Fibroblast of skin of abdomen (primary cell): ENCODE results near the gene COMMD2.

Experiments
- DNase-seq: peaks from one replicate; pipeline ENCODE4 v3.0.0-alpha.2; 2013

Gene COMMD2

GRCh38 chr3:149763565-149764195, 11.4 kb upstream of the COMMD2 start:
- no peak for DNase-seq

DNA sequence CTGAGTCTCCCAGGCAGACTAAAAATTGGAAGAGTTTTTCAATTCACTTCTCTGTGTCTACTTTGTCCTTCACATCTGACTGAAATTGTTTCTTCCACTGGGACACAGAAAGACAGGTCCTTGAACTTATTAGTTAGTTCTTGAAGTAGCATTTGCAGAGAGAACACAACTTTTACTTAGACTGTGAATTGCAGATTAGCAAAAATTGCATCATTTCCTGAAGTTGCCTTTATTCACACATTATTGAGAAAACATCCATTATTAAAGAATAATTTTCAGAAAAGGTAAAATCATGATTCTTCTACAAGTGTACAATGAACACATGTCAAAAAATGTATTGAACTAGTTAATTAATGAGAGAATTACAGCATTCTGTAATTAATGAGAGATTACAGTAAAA, 1.4 kb upstream of the COMMD2 start:
- DNase-seq = no peak

- DNase-seq = no peak
These were observed 473 bp upstream of the COMMD2 start for GRCh38 chr3:149752788-149753136.

GRCh38 chr3:149751551-149751950, 738 bp downstream of the COMMD2 start:
- no peak for DNase-seq

- no peak for DNase-seq
These were observed 7.7 kb downstream of the COMMD2 start for GRCh38 chr3:149744606-149745005.

DNA sequence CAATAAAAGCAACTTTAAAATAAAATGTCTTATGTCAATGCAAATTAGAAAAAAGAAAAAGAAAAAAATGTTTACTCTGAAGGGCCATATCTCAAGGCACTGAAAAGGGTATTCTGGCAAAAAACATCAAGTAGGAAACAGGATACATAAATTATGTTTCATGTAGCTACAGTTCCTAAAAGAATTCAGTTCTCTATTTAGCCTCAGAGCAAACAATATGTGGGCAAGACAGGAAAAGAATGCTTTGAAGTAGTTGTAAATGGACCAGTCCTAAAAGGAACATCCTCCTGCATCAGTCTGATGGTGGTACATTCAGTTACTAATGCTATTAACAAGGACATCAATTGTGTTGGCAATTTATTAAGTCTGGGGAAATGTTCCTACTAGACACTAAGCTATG, 8.1 kb downstream of the COMMD2 start:
- DNase-seq = no peak

GRCh38 chr3:149739396-149739795, 12.9 kb downstream of the COMMD2 start:
- no peak for DNase-seq

DNA sequence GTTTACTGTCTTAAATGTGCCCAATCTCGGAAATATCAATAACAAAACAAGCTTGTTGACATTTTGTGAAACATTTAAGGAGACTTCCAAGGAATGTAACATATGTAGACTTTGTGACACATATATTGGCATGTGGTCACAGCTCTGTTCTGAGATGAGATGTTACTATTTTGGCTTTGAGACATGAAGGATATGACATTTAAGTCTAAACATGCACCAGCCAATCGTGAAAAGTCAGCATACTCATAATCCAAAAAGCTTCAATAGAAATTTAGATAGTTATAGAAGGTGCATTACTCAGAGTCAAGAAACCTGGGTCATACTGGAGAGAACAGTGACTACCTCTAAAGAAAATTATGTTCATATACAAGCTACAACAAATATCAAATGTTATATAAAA, 13.4 kb downstream of the COMMD2 start:
- no peak for DNase-seq

DNA sequence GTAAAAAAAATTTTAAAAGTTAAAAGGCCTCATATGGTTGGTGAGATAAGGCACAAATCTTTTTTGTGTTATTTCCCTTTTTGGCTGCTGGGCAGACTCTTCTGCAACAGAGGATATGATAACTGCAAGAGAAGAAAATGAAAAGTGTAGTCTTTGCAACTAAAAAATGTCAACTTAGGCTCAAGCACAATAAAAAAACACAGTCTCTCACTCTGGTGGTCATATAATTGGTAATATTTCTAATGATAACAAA, 15.4 kb downstream of the COMMD2 start:
- DNase-seq = no peak

- peak; percentile 58 for DNase-seq
These were observed 15.9 kb downstream of the COMMD2 start for GRCh38 chr3:149736175-149736952.

- DNase-seq = no peak
These were observed 20.1 kb downstream of the COMMD2 start for GRCh38 chr3:149732234-149732633.

GRCh38 chr3:149727656-149728055, 24.6 kb downstream of the COMMD2 start:
- no peak for DNase-seq

GRCh38 chr3:149726716-149727407, 25.4 kb downstream of the COMMD2 start:
- peak; percentile 49 for DNase-seq

DNA sequence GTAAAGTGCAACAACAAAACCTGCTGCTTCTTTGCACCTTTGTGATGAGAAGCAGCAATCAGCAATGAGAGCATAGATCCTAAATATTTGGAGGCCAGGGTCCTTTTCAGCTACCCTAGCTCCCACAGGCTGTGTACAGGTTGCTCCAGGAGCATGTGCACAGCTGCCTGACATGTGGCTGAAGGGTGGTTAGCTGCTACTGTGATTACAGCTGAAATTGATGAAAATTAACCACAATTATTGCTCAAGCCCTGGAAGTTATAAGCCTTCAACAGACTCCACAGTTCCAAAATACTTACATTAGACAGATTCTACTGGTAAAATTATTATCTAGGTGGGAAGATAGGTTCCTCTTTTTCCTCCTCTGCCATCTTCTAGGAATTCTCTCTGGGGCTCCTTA, 28.5 kb downstream of the COMMD2 start:
- peak; percentile 40 for DNase-seq

DNA sequence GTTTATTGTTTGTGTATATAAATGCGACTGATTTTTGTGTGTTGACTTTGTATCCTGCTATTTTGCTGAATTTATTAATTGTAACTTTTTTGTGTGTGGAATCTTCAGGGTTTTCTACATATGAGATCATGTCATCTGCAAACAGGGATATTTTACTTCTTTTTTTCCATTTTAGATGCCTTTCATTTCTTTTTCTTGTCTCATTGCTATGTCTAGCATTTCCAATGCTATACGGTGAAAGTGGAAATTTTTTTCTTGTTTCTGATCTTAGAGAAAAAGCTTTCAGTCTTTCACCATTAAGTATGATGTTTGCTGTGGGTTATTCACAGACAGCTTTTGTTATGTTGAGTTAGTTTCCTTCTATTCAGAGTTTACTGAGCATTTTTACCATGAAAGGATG, 31.4 kb downstream of the COMMD2 start:
- no peak for DNase-seq

GRCh38 chr3:149717391-149718056, 34.8 kb downstream of the COMMD2 start:
- peak; percentile 77 for DNase-seq

DNA sequence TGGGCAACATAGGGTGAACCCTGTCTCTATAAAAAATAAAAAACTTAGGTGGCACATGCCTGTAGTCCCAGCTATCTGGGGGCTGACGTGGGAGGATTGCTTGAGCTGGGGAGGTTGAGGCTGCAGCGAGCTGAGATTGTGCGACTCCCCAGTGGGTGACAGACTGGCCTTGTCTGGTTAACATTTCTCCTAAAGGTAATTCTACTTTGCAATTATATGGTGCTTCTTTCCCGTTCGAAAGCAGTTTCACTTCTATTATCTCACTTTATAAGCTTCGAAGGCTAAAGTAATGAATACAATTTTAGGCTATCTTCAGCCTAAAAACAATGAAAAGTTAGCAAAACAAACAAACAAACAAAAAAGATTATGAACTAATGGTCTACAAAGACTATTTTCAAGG, 35.3 kb downstream of the COMMD2 start:
- no peak for DNase-seq

- no peak for DNase-seq
These were observed 37.0 kb downstream of the COMMD2 start for GRCh38 chr3:149715247-149715646.

GRCh38 chr3:149713730-149714654, 38.3 kb downstream of the COMMD2 start:
- no peak for DNase-seq

DNA sequence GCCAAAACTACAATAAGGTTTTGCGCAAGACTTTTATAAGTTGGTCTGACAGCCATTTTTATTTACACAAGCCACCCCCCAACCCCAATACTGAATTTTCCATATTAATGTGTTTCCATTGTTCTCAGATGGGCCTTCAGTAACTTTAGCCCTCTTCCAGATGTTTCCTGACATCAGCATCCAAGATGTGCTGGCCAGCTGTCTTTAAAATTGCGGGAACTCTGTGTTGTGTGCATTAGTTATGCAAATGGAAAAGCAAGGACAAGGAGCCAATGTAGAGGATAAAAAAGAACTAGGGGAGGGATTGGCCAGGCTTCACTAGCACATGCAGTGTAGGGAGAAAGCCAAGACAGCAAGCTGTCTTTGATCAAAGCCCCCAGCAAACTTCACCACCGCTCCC, 45.4 kb downstream of the COMMD2 start:
- peak; percentile 51 for DNase-seq

GRCh38 chr3:149705416-149705815, 46.9 kb downstream of the COMMD2 start:
- DNase-seq = peak; percentile 6

- DNase-seq = peak; percentile 77
These were observed 48.8 kb downstream of the COMMD2 start for GRCh38 chr3:149703466-149703865.
